Tibial artery (tissue), 4 donors: ENCODE data around the gene RAD51B.

Source experiments
- DNase-seq, 2 donors: peaks; one replicate each; pipeline ENCODE4 v3.0.0-alpha.2; 2019
- H3K27ac ChIP-seq, 2 donors: fragments of 200-600 bp; sonication (generic) in 1 of 2; 1 replicate in 1 of 2; 2 replicates in 1 of 2; pipeline ENCODE4 v1.5.1; 2018 to 2019; ENCODE audit warnings: mild to moderate bottlenecking in 1 of 2
- H3K27me3 ChIP-seq, 2 donors: fragments of 200-600 bp; sonication (generic) in 1 of 2; one replicate each; pipeline versions ENCODE4 v1.5.1 to v1.6.0; 2016 to 2019
- H3K36me3 ChIP-seq, 3 donors: fragments of 200-600 bp; sonication (generic) in 2 of 3; one replicate each; pipeline ENCODE4 v1.5.1; 2016 to 2019; ENCODE audit warnings: mild to moderate bottlenecking in 2 of 3
- H3K4me1 ChIP-seq, 4 donors: fragments of 200-600 bp; sonication (generic) in 2 of 4; 1 replicate in 3 of 4; 2 replicates in 1 of 4; pipeline ENCODE4 v1.5.1; 2016 to 2019
- H3K4me3 ChIP-seq, 2 donors: fragments of 200-600 bp; sonication (generic) in 1 of 2; 1 replicate in 1 of 2; 2 replicates in 1 of 2; pipeline ENCODE4 v1.5.1; 2018 to 2019; ENCODE audit warnings: mild to moderate bottlenecking in 2 of 2
- H3K9me3 ChIP-seq, 3 donors: fragments of 200-600 bp; sonication (generic) in 1 of 3; one replicate each; pipeline ENCODE4 v1.5.1; 2016 to 2019
- CTCF ChIP-seq, 2 experiments: fragments of 200-600 bp in 1 of 2; fragments of 450-650 bp in 1 of 2; IDR thresholded peaks; one replicate each; pipeline ENCODE4 v1.5.1; 2017 to 2019; ENCODE audit warnings: antibody characterized with exemption in 2 of 2, mild to moderate bottlenecking in 1 of 2, moderate library complexity in 1 of 2
- intact Hi-C: fragments of 100-400 bp; cut with DNase I; formaldehyde crosslinking; loops from one replicate; pipeline ENCODE4 v1.15.0; 2023; ENCODE audit warnings: low total_unique reads

RAD51B gene

DNA sequence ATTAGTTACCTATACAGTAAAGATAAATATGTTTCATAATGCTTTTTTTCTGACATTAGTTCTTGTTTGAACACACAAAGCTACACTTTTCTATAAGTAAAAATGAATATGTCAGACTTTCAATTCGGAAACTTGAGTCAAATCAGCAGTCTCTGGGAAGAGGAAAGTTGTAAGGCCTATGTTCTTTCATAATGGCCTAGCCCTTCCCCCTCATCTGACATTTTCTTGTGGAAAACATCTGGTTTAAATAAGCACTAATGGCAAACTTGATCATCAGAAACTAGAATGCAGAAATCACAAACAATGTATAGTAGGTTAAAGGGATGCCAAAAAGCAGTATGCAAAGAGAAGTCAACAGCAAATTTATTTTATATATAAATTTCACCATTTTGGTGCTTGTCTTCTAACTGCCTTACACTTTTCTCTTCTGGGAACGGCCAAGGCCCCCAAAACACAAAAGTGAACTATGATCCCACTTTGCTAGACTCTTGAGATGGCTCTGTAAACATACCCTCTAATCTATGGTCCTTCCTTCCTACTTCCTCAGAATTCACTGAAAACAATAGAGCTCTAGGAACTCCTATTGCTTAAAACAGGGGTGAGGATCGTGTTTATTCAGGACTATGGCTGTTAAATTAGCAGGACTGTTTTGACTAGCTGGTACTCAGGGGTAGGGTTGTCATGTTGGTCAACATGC is 444.1 kb downstream of the RAD51B start:
- Histone ChIP-seq H3K27me3 (no peaks in the 10 kb centered on the region), H3K4me1 (peaks cover 0 to 13% (median 3%) of the 10 kb centered on the region in 4 donors), H3K4me3 (no peak overlapping the region), H3K27ac (no peak overlapping the region), H3K9me3 (no peaks in the 10 kb centered on the region), H3K36me3 (no peaks in the 10 kb centered on the region)
- TF ChIP-seq CTCF (IDR thresholded peaks at IDR 0.05) = no peak
- DNase-seq = no peak
- intact Hi-C loops = no loop called here

DNA sequence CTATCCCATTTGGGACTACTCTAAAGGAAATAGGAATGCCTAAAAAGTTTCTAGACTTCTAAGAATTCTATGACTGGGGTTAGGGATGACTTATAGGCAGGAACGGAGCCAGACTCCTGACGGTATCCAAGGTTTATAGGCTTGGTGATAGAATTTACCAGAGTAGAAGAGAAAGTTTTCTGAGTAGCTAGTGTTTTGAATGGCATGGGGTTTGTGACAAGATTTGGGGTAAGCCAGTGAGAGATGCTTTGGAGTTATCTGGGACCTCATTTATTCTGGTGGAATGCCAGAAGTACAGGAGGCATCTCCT is 444.6 kb downstream of the RAD51B start:
- TF ChIP-seq CTCF (IDR thresholded peaks at IDR 0.05) = no peak
- Histone ChIP-seq H3K9me3 (no peaks in the 10 kb centered on the region), H3K4me3 (no peak overlapping the region), H3K4me1 (peaks cover 0 to 18% (median 8%) of the 10 kb centered on the region in 4 donors), H3K27me3 (no peaks in the 10 kb centered on the region), H3K36me3 (no peaks in the 10 kb centered on the region), H3K27ac (no peak overlapping the region)
- intact Hi-C loops = no loop called here
- DNase-seq = no peak

DNA sequence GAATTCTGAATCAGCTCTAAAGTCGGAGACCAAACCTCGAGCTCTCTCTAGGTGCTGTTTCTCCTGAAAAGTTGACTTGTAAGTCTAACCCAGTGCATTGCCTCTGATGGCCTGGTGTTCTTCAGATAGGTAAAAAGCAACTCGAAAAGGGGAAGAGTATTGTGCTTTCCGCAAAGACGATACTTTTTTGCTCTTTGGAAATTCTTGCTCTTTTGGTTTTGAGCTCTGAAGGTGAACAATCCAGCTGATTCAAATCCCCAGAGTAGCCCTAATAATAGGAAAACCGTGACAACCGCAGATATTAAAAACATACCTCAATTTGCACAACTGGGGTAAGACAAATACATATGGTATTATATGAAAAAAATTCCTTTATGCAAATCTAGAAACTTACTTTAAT is 447.4 kb downstream of the RAD51B start:
- no peak for DNase-seq
- no peak overlapping the region for H3K4me3 ChIP-seq
- H3K9me3 ChIP-seq = no peaks in the 10 kb centered on the region
- H3K27me3 ChIP-seq = no peaks in the 10 kb centered on the region
- no peak for TF ChIP-seq CTCF (IDR thresholded peaks at IDR 0.05)
- intact Hi-C loops = no loop called here
- H3K36me3 ChIP-seq = no peaks in the 10 kb centered on the region
- no peak overlapping the region for H3K27ac ChIP-seq
- H3K4me1 ChIP-seq = peaks cover 0 to 38% (median 25%) of the 10 kb centered on the region in 4 donors

DNA sequence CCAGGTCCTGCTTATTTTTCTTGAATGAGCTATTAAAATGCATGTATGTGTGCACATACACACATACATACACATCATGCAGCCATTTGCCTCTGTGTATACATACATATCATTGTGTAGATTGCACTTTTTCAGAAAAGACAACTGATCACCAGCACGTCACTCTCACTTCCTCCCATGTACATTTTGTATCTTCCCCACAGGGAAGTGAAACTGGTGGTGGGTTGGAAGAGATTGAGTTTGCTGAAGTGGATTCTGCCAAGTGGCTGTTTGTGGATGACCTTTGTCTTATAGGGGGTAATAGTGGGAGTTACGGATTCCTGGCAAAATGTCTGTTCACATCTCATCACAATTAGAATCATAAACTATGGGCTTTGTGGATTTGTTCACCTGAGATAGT is 448.6 kb downstream of the RAD51B start:
- DNase-seq = no peak
- Histone ChIP-seq H3K4me3 (no peak overlapping the region), H3K9me3 (no peaks in the 10 kb centered on the region), H3K4me1 (peaks cover 0 to 41% (median 27%) of the 10 kb centered on the region in 4 donors), H3K36me3 (no peaks in the 10 kb centered on the region), H3K27me3 (no peaks in the 10 kb centered on the region), H3K27ac (peak overlapping the region; percentile 20 to 35)
- TF ChIP-seq CTCF (IDR thresholded peaks at IDR 0.05) = no peak
- intact Hi-C loops = no loop called here

DNA sequence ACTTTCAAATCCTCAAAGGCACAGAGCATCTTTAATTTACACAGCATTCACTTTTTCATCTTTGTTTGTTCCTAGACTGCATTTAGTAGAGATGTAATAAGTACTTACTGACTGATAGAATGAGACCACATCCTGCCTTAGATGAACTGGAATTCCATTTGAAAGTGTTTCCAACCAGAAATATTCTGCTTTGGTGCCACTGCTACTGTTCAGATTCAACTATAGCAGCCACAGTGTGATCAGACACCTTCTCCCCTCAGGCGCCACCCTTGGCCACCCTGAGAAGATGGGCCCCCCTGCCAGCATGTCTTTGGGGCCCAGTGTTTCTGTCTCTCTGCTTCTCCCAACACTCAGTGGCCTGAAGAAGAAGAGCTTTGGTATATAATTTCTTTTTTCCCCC is 449.1 kb downstream of the RAD51B start:
- H3K9me3 ChIP-seq = no peaks in the 10 kb centered on the region
- intact Hi-C loops = no loop called here

More for the DNA sequence above, 449.1 kb downstream of the RAD51B start:
- TF ChIP-seq CTCF (IDR thresholded peaks at IDR 0.05) = no peak
- H3K36me3 ChIP-seq = no peaks in the 10 kb centered on the region
- peak overlapping the region; percentile 35 to 58 for H3K27ac ChIP-seq
- peaks cover 0 to 41% (median 27%) of the 10 kb centered on the region in 4 donors for H3K4me1 ChIP-seq
- no peak for DNase-seq
- no peak overlapping the region for H3K4me3 ChIP-seq
- no peaks in the 10 kb centered on the region for H3K27me3 ChIP-seq
